H9 (cell line): Measurements from ENCODE around the gene C15orf40. TPM values are rescaled to one million over a fixed set of nuclear protein-coding genes. Genes with fewer than 3 reads are reported as not detected.

Experiments used
- DNase-seq: peaks from one replicate; pipeline ENCODE4 v3.0.0-alpha.2; 2017
- H2AFZ ChIP-seq: one replicate; pipeline ENCODE4 v1.6.1; 2013; ENCODE audit warnings: mild to moderate bottlenecking, low read length, control low read depth, moderate library complexity
- H2AK5ac ChIP-seq: 2 replicates; pipeline ENCODE4 v1.6.1; 2013; ENCODE audit warnings: low read length, control low read depth, mixed read lengths; ENCODE audit not compliant: insufficient read length
- H2BK120ac ChIP-seq: one replicate; pipeline ENCODE4 v1.6.1; 2013; ENCODE audit warnings: low read depth, mild to moderate bottlenecking, low read length, control low read depth, inconsistent platforms; ENCODE audit not compliant: poor library complexity, severe bottlenecking
- H2BK12ac ChIP-seq: 2 replicates; pipeline ENCODE4 v1.6.1; 2013; ENCODE audit warnings: low read length, control low read depth, mixed read lengths, low read depth; ENCODE audit not compliant: insufficient read length
- H2BK15ac ChIP-seq: 2 replicates; pipeline ENCODE4 v1.6.1; 2013; ENCODE audit warnings: low read depth, low read length, control low read depth
- H2BK20ac ChIP-seq: one replicate; pipeline ENCODE4 v1.6.1; 2013; ENCODE audit warnings: low read depth, mild to moderate bottlenecking, low read length, control low read depth, inconsistent platforms; ENCODE audit not compliant: poor library complexity, severe bottlenecking
- H2BK5ac ChIP-seq: 2 replicates; pipeline ENCODE4 v1.6.1; 2013; ENCODE audit warnings: low read length, control low read depth, mixed read lengths; ENCODE audit not compliant: insufficient read length
- H3K14ac ChIP-seq: 2 replicates; pipeline ENCODE4 v1.6.1; 2013; ENCODE audit warnings: low read length, control low read depth; ENCODE audit not compliant: insufficient read depth
- H3K18ac ChIP-seq: 2 replicates; pipeline ENCODE4 v1.6.1; 2013; ENCODE audit warnings: low read depth, mild to moderate bottlenecking, mixed read lengths, low read length, control low read depth; ENCODE audit not compliant: insufficient read length
- H3K23ac ChIP-seq: 2 replicates; pipeline ENCODE4 v1.6.1; 2013; ENCODE audit warnings: low read length, control low read depth, mixed read lengths, low read depth; ENCODE audit not compliant: insufficient read length
- H3K23me2 ChIP-seq: 2 replicates; pipeline ENCODE4 v1.6.1; 2013; ENCODE audit warnings: low read depth, mild to moderate bottlenecking, mixed read lengths, low read length, control low read depth; ENCODE audit not compliant: insufficient read length, poor library complexity, severe bottlenecking
- H3K27ac ChIP-seq: 2 replicates; pipeline ENCODE4 v1.5.1; 2013; ENCODE audit warnings: low read length, control low read depth, mixed read lengths, low read depth; ENCODE audit not compliant: insufficient read length
- H3K27me3 ChIP-seq: 2 replicates; pipeline ENCODE4 v1.6.1; 2013; ENCODE audit warnings: low read length, control low read depth, inconsistent platforms; ENCODE audit not compliant: insufficient read depth
- H3K4ac ChIP-seq: 2 replicates; pipeline ENCODE4 v1.6.1; 2013; ENCODE audit warnings: low read depth, mild to moderate bottlenecking, control low read depth, inconsistent platforms, low read length, moderate library complexity
- H3K4me1 ChIP-seq: 2 replicates; pipeline ENCODE4 v1.6.1; 2013; ENCODE audit warnings: low read length, control low read depth, inconsistent platforms; ENCODE audit not compliant: insufficient read depth
- H3K4me2 ChIP-seq: 2 replicates; pipeline ENCODE4 v1.6.1; 2013; ENCODE audit warnings: low read length, control low read depth, mixed read lengths; ENCODE audit not compliant: insufficient read length, insufficient read depth
- H3K56ac ChIP-seq: 2 replicates; pipeline ENCODE4 v1.6.1; 2013; ENCODE audit warnings: low read depth, mild to moderate bottlenecking, mixed read lengths, low read length, control low read depth; ENCODE audit not compliant: insufficient read length
- H3K79me1 ChIP-seq: 2 replicates; pipeline ENCODE4 v1.6.1; 2013; ENCODE audit warnings: low read depth, mild to moderate bottlenecking, moderate library complexity, low read length, control low read depth, inconsistent platforms; ENCODE audit not compliant: insufficient read depth, poor library complexity, severe bottlenecking
- H3K79me2 ChIP-seq: 2 replicates; pipeline ENCODE4 v1.6.1; 2013; ENCODE audit warnings: low read length, control low read depth, inconsistent platforms; ENCODE audit not compliant: insufficient read depth
- H3K9ac ChIP-seq: 2 replicates; pipeline ENCODE4 v1.6.1; 2013; ENCODE audit warnings: low read length, control low read depth, mixed read lengths; ENCODE audit not compliant: insufficient read length; ENCODE audit errors: extremely low read depth
- H3K9me3 ChIP-seq: one replicate; pipeline ENCODE4 v1.6.1; 2013; ENCODE audit warnings: low read depth, low read length, inconsistent platforms; ENCODE audit not compliant: control insufficient read depth
- H3T11ph ChIP-seq: one replicate; pipeline ENCODE4 v1.6.1; 2013; ENCODE audit warnings: mild to moderate bottlenecking, low read length, control low read depth, inconsistent platforms
- H4K20me1 ChIP-seq: one replicate; pipeline ENCODE4 v1.6.1; 2013; ENCODE audit not compliant: control insufficient read depth, insufficient read length, insufficient read depth
- H4K5ac ChIP-seq: 2 replicates; pipeline ENCODE4 v1.6.1; 2013; ENCODE audit warnings: low read depth, mild to moderate bottlenecking, mixed read lengths, low read length, control low read depth; ENCODE audit not compliant: insufficient read length
- H4K8ac ChIP-seq: replicated peaks from 2 replicates; pipeline ENCODE4 v1.6.1; 2013; ENCODE audit warnings: low read length, control low read depth, mixed read lengths, low read depth; ENCODE audit not compliant: insufficient read length
- H4K91ac ChIP-seq: 2 replicates; pipeline ENCODE4 v1.6.1; 2013; ENCODE audit warnings: low read depth, mild to moderate bottlenecking, moderate library complexity, mixed read lengths, low read length, control low read depth; ENCODE audit not compliant: insufficient read length
- H3K27ac Mint-ChIP-seq, 3 experiments: 2 replicates in 2 of 3; 3 replicates in 1 of 3; pipeline ENCODE4 v1.8.0; 2020 to 2021; ENCODE audit warnings: mixed read lengths in 3 of 3, mild to moderate bottlenecking in 1 of 3, moderate library complexity in 1 of 3
- H3K27me3 Mint-ChIP-seq: 2 replicates; pipeline ENCODE4 v1.8.0; 2021; ENCODE audit warnings: low read depth, mild to moderate bottlenecking, moderate library complexity, mixed read lengths
- H3K36me3 Mint-ChIP-seq, 3 experiments: 2 replicates in 2 of 3; 3 replicates in 1 of 3; pipeline ENCODE4 v1.8.0; 2020 to 2021; ENCODE audit warnings: low read depth in 3 of 3, mixed read lengths in 3 of 3; ENCODE audit not compliant: insufficient read depth in 1 of 3
- H3K4me1 Mint-ChIP-seq, 2 experiments: 2 replicates each; pipeline ENCODE4 v1.8.0; 2020; ENCODE audit warnings: mixed read lengths in 2 of 2
- H3K4me3 Mint-ChIP-seq, 2 experiments: 2 replicates in 1 of 2; 3 replicates in 1 of 2; pipeline ENCODE4 v1.8.0; 2020 to 2021; ENCODE audit warnings: mild to moderate bottlenecking in 2 of 2, mixed read lengths in 2 of 2, moderate library complexity in 1 of 2
- H3K9me3 Mint-ChIP-seq, 2 experiments: 2 replicates in 1 of 2; 3 replicates in 1 of 2; pipeline ENCODE4 v1.8.0; 2020; ENCODE audit warnings: mild to moderate bottlenecking in 2 of 2, mixed read lengths in 2 of 2, moderate library complexity in 1 of 2
- WGBS: extraction: QIAGEN DNeasy Blood & Tissue Kit; methylation state at CpG from one replicate; pipeline ENCODE4 v1.1.7; 2013; ENCODE audit warnings: missing lambda C conversion rate, low lambda C conversion rate, mixed read lengths; ENCODE audit not compliant: insufficient read length; ENCODE audit errors: extremely low coverage; 5-methylcytosine and 5-hydroxymethylcytosine counted together
- total RNA-seq: library from RNA; stranded (reverse); gene quantifications from 2 replicates; pipeline ENCODE4 v1.2.1, GENCODE V29; 2021
- TF ChIP-seq, protein P1 (sequence below): fragments of 200-600 bp; sonication (generic); conservative IDR thresholded peaks from 3 replicates; pipeline ENCODE4 v1.8.0; 2021; ENCODE audit warnings: antibody characterized with exemption, mild to moderate bottlenecking

C15orf40 gene
- total RNA-seq, 1 experiment from 2014 or later: 11.5 TPM

DNA sequence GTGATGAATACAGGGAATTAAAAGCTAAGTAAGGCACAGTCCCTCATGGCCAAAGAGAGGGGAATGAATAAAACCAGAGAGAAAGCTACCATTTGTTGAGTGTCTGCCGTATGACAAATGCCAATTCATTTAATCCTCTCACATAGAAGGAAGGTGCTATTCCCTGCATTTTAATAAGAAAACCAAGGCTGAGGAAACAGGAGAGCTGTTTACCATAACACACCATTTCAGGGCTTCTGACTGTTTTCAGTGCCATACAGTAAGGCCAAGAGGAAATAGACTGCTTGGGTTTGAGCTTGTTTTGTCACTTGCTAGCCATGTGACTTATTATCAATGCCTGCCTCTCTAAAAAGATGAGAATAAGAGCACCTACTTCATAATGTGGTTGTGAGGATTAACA is 45.6 kb upstream of the C15orf40 start:
- no peak overlapping the region for H3K4ac ChIP-seq
- no peak overlapping the region for H3K56ac ChIP-seq
- no peaks in the 10 kb centered on the region for H3K27me3 Mint-ChIP-seq
- no peak overlapping the region for H3K14ac ChIP-seq
- no peak overlapping the region for H2BK120ac ChIP-seq
- H3K23ac ChIP-seq: no peak overlapping the region
- no peak overlapping the region for H3K9ac ChIP-seq
- no peaks in the 10 kb centered on the region for H3K23me2 ChIP-seq
- H3K79me2 ChIP-seq: peaks cover 16% of the 10 kb centered on the region; the same call in 1 of the 2 replicates
- no peaks in the 10 kb centered on the region for H3K9me3 Mint-ChIP-seq
- TF ChIP-seq, protein P1, sequence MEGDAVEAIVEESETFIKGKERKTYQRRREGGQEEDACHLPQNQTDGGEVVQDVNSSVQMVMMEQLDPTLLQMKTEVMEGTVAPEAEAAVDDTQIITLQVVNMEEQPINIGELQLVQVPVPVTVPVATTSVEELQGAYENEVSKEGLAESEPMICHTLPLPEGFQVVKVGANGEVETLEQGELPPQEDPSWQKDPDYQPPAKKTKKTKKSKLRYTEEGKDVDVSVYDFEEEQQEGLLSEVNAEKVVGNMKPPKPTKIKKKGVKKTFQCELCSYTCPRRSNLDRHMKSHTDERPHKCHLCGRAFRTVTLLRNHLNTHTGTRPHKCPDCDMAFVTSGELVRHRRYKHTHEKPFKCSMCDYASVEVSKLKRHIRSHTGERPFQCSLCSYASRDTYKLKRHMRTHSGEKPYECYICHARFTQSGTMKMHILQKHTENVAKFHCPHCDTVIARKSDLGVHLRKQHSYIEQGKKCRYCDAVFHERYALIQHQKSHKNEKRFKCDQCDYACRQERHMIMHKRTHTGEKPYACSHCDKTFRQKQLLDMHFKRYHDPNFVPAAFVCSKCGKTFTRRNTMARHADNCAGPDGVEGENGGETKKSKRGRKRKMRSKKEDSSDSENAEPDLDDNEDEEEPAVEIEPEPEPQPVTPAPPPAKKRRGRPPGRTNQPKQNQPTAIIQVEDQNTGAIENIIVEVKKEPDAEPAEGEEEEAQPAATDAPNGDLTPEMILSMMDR: no peak
- no peak overlapping the region for H2BK5ac ChIP-seq
- peaks cover 23 to 29% of the 10 kb centered on the region in 2 experiments for H3K4me1 Mint-ChIP-seq
- H4K5ac ChIP-seq: no peak overlapping the region
- no peak overlapping the region for H2BK12ac ChIP-seq
- H3K9me3 ChIP-seq: no peaks in the 10 kb centered on the region
- H4K20me1 ChIP-seq: no peaks in the 10 kb centered on the region
- peaks cover 18 to 35% (median 27%) of the 10 kb centered on the region in 3 experiments; a peak in 6 of 7 replicates for H3K36me3 Mint-ChIP-seq
- H2AK5ac ChIP-seq: no peak overlapping the region
- no peak overlapping the region for H4K8ac ChIP-seq
- H3T11ph ChIP-seq: no peak overlapping the region
- no peak overlapping the region for H2BK15ac ChIP-seq
- peaks cover 9% of the 10 kb centered on the region for H3K79me1 ChIP-seq
- H3K27ac ChIP-seq: no peak overlapping the region
- no peak overlapping the region for H2AFZ ChIP-seq
- H4K91ac ChIP-seq: no peak overlapping the region
- no peak for DNase-seq
- no peaks in the 10 kb centered on the region for H3K27me3 ChIP-seq
- H3K4me1 ChIP-seq: 0 out of 2 replicates have a peak, but pooled peaks cover 5% of the 10 kb centered on the region
- WGBS: no CpG with 5 or more reads among the region's 1 CpG
- H3K27ac Mint-ChIP-seq: peak overlapping the region in 2 of 3 experiments; percentile 51 to 97; a peak in 4 of 7 replicates
- no peak overlapping the region for H3K4me2 ChIP-seq
- H3K4me3 Mint-ChIP-seq: peak overlapping the region; percentile 15 to 18; a peak in 2 of 5 replicates
- H3K18ac ChIP-seq: no peak overlapping the region
- H2BK20ac ChIP-seq: no peak overlapping the region
